ENCODE results near the gene NXPH3.
A peak's percentile ranks its signal among the peaks of the same experiment; 100 is the strongest.
"Not testable (repeated sequence)": the region's sequence is repeated elsewhere in the genome, so short reads cannot be mapped to it uniquely, and the experiment has no call there.

NXPH3 gene

DNA sequence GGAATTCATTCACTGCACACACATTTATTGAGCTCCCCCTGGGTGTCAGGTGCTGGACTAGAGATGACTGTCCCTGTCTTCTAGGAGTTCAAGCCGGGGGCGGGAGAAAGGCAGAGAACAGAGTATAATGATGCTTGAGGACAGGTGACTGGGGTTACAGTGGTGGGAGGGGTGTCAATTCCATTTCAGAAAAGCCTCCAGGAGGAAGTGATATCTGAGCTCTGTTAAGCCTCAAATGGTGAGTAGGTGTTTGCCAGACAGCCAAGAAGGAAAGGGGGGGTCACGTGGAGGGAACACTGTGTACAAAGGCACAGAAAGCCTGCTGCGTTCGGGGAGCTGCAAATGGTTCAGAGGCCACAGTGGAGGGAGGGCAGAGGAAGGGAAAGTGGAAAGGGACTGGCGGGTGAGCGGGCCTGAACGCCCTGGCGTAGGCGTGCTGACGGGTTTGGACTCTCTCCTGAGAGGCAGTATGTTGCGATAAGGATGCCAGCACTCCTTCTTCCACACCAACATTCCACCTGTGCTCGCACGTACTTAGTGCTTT, 9.7 kb upstream of the NXPH3 start:
- DNase-seq, result peak; percentile 18
- peaks cover 32% of the 10 kb centered on the region for H3K27me3 ChIP-seq
- H3K9me3 ChIP-seq, result no peaks in the 10 kb centered on the region
- no peak overlapping the region for H3K4me3 ChIP-seq (ENCODE audit: low read depth, low read length)
- H3K4me1 ChIP-seq, result no peaks in the 10 kb centered on the region
- no peaks in the 10 kb centered on the region for H3K36me3 ChIP-seq
- TF ChIP-seq, protein P1, sequence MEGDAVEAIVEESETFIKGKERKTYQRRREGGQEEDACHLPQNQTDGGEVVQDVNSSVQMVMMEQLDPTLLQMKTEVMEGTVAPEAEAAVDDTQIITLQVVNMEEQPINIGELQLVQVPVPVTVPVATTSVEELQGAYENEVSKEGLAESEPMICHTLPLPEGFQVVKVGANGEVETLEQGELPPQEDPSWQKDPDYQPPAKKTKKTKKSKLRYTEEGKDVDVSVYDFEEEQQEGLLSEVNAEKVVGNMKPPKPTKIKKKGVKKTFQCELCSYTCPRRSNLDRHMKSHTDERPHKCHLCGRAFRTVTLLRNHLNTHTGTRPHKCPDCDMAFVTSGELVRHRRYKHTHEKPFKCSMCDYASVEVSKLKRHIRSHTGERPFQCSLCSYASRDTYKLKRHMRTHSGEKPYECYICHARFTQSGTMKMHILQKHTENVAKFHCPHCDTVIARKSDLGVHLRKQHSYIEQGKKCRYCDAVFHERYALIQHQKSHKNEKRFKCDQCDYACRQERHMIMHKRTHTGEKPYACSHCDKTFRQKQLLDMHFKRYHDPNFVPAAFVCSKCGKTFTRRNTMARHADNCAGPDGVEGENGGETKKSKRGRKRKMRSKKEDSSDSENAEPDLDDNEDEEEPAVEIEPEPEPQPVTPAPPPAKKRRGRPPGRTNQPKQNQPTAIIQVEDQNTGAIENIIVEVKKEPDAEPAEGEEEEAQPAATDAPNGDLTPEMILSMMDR (IDR thresholded peaks at IDR 0.05; ENCODE audit: low read depth, low read length), result no peak

DNA sequence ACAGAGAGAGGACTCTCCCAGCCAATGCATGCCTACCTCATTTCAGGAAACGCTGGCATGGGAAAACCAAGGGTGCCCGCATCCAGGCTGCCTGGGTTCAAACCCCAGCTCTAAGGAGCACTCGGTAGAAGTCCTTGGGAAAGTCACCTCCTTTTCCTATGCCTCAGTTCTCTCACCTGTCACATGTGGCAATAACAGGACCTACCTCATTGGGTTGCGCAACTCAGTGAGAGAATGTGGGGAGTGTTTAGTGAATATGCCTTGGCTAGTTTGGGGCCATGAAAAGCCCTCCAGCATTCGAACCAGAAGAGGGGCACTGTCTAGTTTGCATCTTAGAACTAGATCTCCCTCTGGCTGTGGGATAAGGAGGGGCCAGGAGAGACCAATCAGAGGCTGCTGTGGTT, 9.0 kb upstream of the NXPH3 start:
- DNase-seq, result no peak
- Histone ChIP-seq H3K4me3 (ENCODE audit: low read depth, low read length) (no peak overlapping the region), H3K4me1 (no peaks in the 10 kb centered on the region), H3K27me3 (peaks cover 35% of the 10 kb centered on the region), H3K36me3 (no peaks in the 10 kb centered on the region), H3K9me3 (no peaks in the 10 kb centered on the region)
- TF ChIP-seq, protein P1 (IDR thresholded peaks at IDR 0.05; ENCODE audit: low read depth, low read length), result no peak

DNA sequence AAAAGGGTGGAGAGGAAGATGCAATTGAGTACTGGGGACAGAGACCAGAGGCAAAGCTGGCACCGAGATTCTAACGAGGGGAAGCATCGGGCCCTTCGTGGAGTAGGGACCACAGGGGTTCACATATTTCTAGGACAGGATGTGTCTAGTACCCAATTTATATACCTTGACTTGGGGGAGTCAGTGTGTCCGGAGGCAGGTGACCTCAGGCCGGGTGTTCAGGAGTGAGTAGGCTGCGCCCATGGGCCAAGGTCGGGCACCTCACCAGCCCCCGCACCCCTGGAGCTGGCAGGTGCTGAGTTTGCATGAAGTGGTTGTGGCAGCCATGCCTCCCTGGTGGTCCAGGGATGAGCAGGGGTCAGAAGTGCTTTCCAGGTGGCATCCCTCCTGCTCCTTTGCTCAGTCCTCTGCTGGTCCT, 8.6 kb upstream of the NXPH3 start:
- TF ChIP-seq, protein P1 (IDR thresholded peaks at IDR 0.05; ENCODE audit: low read depth, low read length), result no peak
- Histone ChIP-seq H3K4me3 (ENCODE audit: low read depth, low read length) (no peak overlapping the region), H3K27me3 (peaks cover 35% of the 10 kb centered on the region), H3K4me1 (no peaks in the 10 kb centered on the region), H3K36me3 (no peaks in the 10 kb centered on the region), H3K9me3 (no peaks in the 10 kb centered on the region)
- DNase-seq, result peak; percentile 9

DNA sequence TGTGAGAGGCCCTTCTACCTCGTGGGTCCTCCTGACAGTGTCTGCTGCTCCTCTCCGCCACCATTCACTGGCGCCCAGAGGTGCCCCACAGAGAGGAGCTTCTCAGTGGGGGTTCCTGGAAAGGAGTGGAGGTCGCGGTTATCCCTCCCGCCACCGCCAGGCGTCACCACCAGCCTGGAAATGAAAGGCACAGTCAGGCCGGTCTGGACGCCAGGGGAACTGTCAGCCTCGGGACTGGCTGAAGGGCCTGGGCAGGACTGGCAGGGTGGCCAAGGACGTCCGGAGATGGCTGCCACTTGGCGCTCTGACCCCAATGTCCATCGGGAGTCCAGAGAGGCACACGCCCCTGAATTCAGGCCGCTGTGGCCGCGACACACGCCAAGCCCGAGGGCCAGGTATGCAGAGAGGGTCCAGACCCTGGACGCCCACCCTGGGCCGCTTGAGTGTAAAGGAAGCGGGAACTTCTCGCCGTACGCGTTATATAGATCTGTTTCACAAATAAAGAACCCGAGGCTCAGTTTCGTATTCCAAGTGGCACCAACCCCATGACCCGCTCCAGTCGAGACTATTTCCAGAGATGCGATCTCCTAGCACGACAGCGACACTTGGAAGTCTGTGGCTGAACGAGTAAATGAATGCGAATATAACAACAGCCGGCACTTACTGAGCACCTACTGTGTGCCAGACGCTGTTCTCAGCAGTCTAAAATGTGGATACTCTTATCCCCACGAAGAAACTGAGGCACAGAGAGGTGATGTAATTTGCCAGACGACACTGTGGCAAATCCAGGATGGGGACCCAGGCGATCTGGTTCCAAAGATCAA, 7.6 kb upstream of the NXPH3 start:
- Histone ChIP-seq H3K4me1 (no peaks in the 10 kb centered on the region), H3K9me3 (no peaks in the 10 kb centered on the region), H3K4me3 (ENCODE audit: low read depth, low read length) (peak overlapping the region; percentile 80), H3K36me3 (no peaks in the 10 kb centered on the region), H3K27me3 (peaks cover 43% of the 10 kb centered on the region)
- DNase-seq, result peak; percentile 92
- TF ChIP-seq, protein P1 (IDR thresholded peaks at IDR 0.05; ENCODE audit: low read depth, low read length), result peak; percentile 88

DNA sequence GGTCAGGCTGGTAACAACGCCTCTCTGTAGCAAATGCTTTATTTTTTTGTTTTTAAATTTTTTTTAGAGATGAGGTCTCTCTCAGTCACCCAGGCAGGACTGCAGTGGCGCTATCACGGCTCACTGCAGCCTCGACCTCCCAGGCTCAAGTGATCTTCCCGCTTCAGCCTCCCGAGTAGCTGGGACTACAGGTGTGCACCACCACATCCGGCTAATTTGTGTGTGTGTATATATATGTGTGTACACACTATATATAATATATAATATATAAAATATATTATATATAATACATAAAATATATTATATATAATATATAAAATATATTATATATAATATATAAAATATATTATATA, 7.0 kb upstream of the NXPH3 start:
- not testable (repeated sequence) for H3K36me3 ChIP-seq; H3K4me3 ChIP-seq (ENCODE audit: low read depth, low read length); DNase-seq; H3K9me3 ChIP-seq; H3K4me1 ChIP-seq
- peaks cover 48% of the 10 kb centered on the region for H3K27me3 ChIP-seq

DNA sequence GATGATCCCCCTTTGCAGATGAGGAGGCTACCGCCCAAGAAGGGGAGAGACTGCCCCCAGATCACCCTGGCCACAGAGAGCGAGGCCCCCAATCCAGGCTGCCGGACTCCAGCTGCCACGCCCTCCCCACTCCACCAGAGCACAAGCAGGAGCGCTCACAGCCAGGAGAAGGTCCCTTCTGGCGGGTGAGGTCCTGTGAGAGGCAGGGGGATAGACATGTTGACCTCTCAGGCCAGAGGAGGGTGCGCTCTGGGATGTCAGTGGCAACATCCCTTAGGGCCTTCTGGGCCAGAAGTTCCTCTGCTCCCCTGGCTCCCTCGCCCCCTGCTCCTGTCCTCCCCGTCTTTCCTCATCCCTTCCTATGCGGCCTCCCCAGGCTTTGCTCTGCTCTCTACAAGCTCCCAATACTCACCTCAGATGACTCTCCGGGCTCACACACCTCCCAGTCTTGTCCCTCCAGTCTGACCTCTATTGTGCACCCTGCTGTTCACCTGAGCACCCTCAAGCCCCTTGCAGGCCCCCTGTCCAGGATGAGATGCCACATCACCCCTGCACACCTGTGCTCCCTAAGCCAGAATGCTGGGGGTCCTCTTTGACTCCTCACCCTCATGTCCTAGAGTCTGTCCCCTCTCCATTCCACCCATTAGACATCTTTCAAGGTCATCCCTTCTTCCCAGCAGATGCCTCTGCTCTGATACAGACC, 5.0 kb upstream of the NXPH3 start:
- peaks cover 60% of the 10 kb centered on the region for H3K27me3 ChIP-seq
- H3K36me3 ChIP-seq, result no peaks in the 10 kb centered on the region
- DNase-seq, result no peak
- no peak overlapping the region for H3K4me3 ChIP-seq (ENCODE audit: low read depth, low read length)
- H3K4me1 ChIP-seq, result no peaks in the 10 kb centered on the region
- H3K9me3 ChIP-seq, result no peaks in the 10 kb centered on the region
- TF ChIP-seq, protein P1 (IDR thresholded peaks at IDR 0.05; ENCODE audit: low read depth, low read length), result no peak
